ENCODE results near the gene KLK1.
A peak's percentile ranks its signal among the peaks of the same experiment; 100 is the strongest.

Gene KLK1

DNA sequence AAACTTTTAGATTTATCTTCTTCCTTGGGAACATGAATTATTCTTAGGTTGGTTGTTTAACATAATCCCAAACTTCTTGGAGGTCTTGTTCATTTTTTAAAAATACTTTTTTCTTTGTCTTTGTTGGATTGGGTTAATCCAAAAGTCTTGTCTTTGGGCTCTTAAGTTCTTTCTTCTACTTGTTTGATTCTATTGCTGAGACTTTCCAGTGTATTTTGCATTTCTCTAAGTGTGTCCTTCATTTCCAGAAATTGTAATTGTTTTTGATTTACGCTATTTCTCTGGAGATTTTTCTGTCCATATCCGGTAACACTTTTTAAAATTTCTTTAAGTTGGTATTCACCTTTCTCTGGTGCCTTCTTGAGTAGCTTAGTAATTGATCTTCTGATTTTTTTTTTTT is 19.6 kb upstream of the KLK1 start:
- Mint-ChIP-seq H3K4me1 (no peaks in the 10 kb centered on the region), H3K4me3 (no peak overlapping the region), H3K27ac (no peak overlapping the region)

DNA sequence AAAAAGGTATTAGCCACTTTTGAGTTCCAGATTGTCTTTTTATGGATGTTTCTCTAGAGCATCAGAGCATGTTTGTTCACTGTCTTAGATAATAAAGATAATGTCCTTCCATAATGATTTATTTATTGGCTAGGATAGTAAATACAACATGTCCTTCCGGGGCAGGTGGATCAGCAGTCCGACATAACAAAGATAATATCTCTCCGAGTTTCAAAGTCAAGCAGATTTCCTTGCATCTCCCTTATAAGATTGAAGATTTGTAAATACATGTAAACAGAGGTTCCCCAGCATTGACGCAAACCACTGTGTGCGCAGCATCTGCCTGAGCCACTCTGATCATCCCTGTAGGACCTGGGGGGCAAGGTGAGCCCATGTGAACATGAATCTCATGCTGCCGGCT is 18.5 kb upstream of the KLK1 start:
- ATAC-seq (no peak), DNase-seq (ENCODE audit: low spot score in 2 of 2) (no peak)
- H3K9me3 Mint-ChIP-seq, result peaks cover 13% of the 10 kb centered on the region
- no peaks in the 10 kb centered on the region for H3K36me3 Mint-ChIP-seq
- H3K4me1 Mint-ChIP-seq, result peaks cover 3% of the 10 kb centered on the region
- H3K27ac Mint-ChIP-seq, result no peak overlapping the region
- no peak overlapping the region for H3K4me3 Mint-ChIP-seq

More for the DNA sequence above, 19.6 kb upstream of the KLK1 start:
- DNase-seq (ENCODE audit: low spot score in 2 of 2), result no peak
- Mint-ChIP-seq H3K36me3 (no peaks in the 10 kb centered on the region), H3K9me3 (peaks cover 13% of the 10 kb centered on the region)
- ATAC-seq, result no peak

GRCh38 chr19:50839712-50840655 is 16.4 kb upstream of the KLK1 start:
- DNase-seq (ENCODE audit: low spot score in 2 of 2) (no peak), ATAC-seq (no peak)
- Mint-ChIP-seq H3K9me3 (peaks cover 13% of the 10 kb centered on the region), H3K4me1 (peaks cover 15% of the 10 kb centered on the region), H3K4me3 (no peak overlapping the region), H3K27ac (no peak overlapping the region), H3K36me3 (no peaks in the 10 kb centered on the region)

- Mint-ChIP-seq H3K9me3 (peaks cover 2% of the 10 kb centered on the region), H3K36me3 (no peaks in the 10 kb centered on the region), H3K27ac (no peak overlapping the region), H3K4me3 (no peak overlapping the region), H3K4me1 (peaks cover 15% of the 10 kb centered on the region)
- ATAC-seq (no peak), DNase-seq (ENCODE audit: low spot score in 2 of 2) (no peak)
Observed at GRCh38 chr19:50838239-50838638, 14.7 kb upstream of the KLK1 start.

DNA sequence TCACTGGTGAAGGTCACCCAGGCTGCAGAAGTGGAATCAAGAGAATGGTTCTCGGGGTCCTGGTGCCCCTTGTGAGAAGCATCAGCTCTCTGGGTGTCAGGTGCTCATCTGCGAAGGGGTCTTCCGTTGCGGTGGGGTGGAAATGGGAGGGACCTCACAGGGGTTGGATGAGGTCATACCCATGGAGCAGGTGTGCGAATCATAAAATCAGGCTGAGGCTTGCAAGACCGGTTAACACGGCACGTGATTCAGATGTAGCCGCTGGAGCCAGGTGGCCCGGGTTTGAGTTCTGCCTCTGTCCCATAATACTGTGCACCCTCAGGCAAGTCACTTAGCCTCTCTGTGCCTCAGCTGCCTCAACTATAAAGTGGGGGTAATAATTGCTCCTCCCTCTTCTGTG is 13.7 kb upstream of the KLK1 start:
- Mint-ChIP-seq H3K9me3 (no peaks in the 10 kb centered on the region), H3K4me3 (peak overlapping the region; percentile 74), H3K27ac (no peak overlapping the region), H3K36me3 (no peaks in the 10 kb centered on the region), H3K4me1 (peaks cover 15% of the 10 kb centered on the region)
- no peak for ATAC-seq
- DNase-seq (ENCODE audit: low spot score in 2 of 2), result no peak

- H3K9me3 Mint-ChIP-seq, result no peaks in the 10 kb centered on the region
- no peak for DNase-seq (ENCODE audit: low spot score in 2 of 2)
- H3K27ac Mint-ChIP-seq, result peak overlapping the region; percentile 56
- H3K4me1 Mint-ChIP-seq, result peaks cover 15% of the 10 kb centered on the region
- ATAC-seq, result no peak
- H3K36me3 Mint-ChIP-seq, result no peaks in the 10 kb centered on the region
- peak overlapping the region; percentile 74 for H3K4me3 Mint-ChIP-seq
Observed at GRCh38 chr19:50836543-50837195, 13.1 kb upstream of the KLK1 start.

GRCh38 chr19:50835785-50836542 is 12.4 kb upstream of the KLK1 start:
- DNase-seq (ENCODE audit: low spot score in 2 of 2), result peak; percentile 76 to 83
- Mint-ChIP-seq H3K27ac (peak overlapping the region; percentile 56), H3K4me3 (peak overlapping the region; percentile 74), H3K36me3 (no peaks in the 10 kb centered on the region), H3K9me3 (no peaks in the 10 kb centered on the region), H3K4me1 (peaks cover 15% of the 10 kb centered on the region)
- peak; percentile 88 for ATAC-seq

DNA sequence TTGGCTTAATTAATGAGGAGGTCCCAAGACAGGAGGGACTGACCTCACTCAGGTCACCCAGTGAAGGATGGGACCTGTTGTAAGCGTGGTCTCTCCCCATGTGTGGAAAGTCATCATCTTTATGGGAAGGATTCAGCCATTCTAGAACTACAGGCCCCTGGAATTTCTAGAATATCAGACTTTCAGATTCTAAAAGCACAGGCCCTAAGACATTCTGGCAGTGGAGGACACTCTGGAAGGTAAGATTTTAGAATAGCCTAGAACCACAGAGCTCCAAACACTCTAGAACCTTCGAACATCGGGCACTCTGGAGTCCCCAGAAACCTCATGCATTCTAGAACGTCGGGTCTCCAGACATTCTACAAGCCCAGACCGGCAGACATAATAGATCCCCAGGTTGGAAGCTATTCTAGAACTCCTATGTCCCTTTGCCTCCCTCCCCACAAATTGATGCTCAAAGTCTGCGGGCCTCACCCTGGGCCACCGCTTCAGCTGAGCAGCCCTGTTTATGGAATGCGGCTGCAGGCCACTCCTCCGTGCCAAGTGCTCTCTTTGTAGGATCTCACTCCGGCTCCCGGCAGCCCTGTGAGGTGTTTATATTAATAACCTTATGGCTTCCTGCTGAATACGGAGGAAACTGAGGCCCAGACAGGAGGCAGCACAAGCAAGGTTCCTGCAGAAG is 11.7 kb upstream of the KLK1 start:
- Mint-ChIP-seq H3K36me3 (no peaks in the 10 kb centered on the region), H3K4me3 (peak overlapping the region; percentile 74), H3K27ac (no peak overlapping the region), H3K4me1 (peaks cover 15% of the 10 kb centered on the region), H3K9me3 (no peaks in the 10 kb centered on the region)
- DNase-seq (ENCODE audit: low spot score in 2 of 2), result no peak
- no peak for ATAC-seq

GRCh38 chr19:50833802-50834167 is 10.2 kb upstream of the KLK1 start:
- H3K4me3 Mint-ChIP-seq, result no peak overlapping the region
- no peaks in the 10 kb centered on the region for H3K36me3 Mint-ChIP-seq
- no peak overlapping the region for H3K27ac Mint-ChIP-seq
- no peak for ATAC-seq
- H3K9me3 Mint-ChIP-seq, result no peaks in the 10 kb centered on the region
- DNase-seq (ENCODE audit: low spot score in 2 of 2), result no peak
- peaks cover 15% of the 10 kb centered on the region for H3K4me1 Mint-ChIP-seq

- H3K4me1 Mint-ChIP-seq, result peaks cover 15% of the 10 kb centered on the region
- no peaks in the 10 kb centered on the region for H3K36me3 Mint-ChIP-seq
- H3K4me3 Mint-ChIP-seq, result no peak within 1 kb of the TSS
- no peak for DNase-seq (ENCODE audit: low spot score in 2 of 2)
- no peak for ATAC-seq
- peak within 1 kb of the TSS; percentile 76 for H3K27ac Mint-ChIP-seq
- H3K9me3 Mint-ChIP-seq, result no peaks in the 10 kb centered on the region
Observed at GRCh38 chr19:50833117-50833801, 9.7 kb upstream of the KLK1 start, which contains the start of gene KLK15. TSS of gene KLK15 (minus strand) at chr19:50833574. CDS start at chr19:50831492, 2,082 bp downstream.

DNA sequence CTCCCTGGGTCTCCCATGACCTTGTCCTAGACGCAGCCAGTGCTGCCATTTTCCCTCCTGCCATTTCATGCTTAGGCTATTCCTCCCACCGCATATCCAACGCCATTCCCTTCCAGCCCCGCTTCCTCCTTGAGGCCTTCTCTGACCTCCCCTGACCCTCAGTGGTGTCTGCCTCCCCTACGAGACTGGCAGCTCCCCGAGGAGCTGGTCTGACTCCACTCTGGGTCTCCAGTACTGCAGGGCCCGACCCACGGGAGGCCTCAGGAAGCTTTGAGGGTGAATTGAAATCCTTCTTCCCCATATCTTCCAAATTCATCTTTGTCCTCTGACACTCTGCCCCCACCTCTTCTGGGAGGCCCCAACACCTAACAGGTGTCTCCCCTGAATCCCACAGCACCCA is 9.1 kb upstream of the KLK1 start:
- Mint-ChIP-seq H3K4me3 (no peak overlapping the region), H3K27ac (peak overlapping the region; percentile 76), H3K9me3 (no peaks in the 10 kb centered on the region), H3K4me1 (peaks cover 15% of the 10 kb centered on the region), H3K36me3 (no peaks in the 10 kb centered on the region)
- DNase-seq (ENCODE audit: low spot score in 2 of 2), result no peak
- ATAC-seq, result no peak

DNA sequence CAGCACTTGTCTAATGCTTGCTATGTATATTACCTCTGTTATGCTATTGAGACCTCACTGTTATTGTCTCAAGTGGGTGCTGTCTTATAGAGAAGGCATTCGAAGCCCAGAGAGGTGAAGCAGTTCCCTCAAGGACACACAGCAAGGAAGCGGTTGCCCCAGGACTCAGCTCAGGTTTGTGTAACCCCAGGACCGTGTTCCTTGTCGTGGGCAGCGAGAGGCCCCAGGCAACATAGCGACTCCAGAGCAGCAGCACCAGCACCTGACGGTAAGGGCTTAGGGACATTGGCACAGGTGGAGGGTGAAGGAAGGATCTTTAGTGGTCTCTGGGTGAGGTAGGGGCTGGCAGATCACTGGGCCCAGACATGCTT is 7.4 kb upstream of the KLK1 start:
- no peaks in the 10 kb centered on the region for H3K36me3 Mint-ChIP-seq
- H3K4me1 Mint-ChIP-seq, result peaks cover under 1% of the 10 kb centered on the region
- DNase-seq (ENCODE audit: low spot score in 2 of 2) (no peak), ATAC-seq (no peak)
- no peaks in the 10 kb centered on the region for H3K9me3 Mint-ChIP-seq
- H3K4me3 Mint-ChIP-seq, result no peak overlapping the region
- H3K27ac Mint-ChIP-seq, result no peak overlapping the region

- H3K9me3 Mint-ChIP-seq, result no peaks in the 10 kb centered on the region
- no peak overlapping the region for H3K27ac Mint-ChIP-seq
- H3K4me3 Mint-ChIP-seq, result no peak overlapping the region
- ATAC-seq (peak; percentile 33), DNase-seq (ENCODE audit: low spot score in 2 of 2) (no peak)
- H3K36me3 Mint-ChIP-seq, result no peaks in the 10 kb centered on the region
- no peaks in the 10 kb centered on the region for H3K4me1 Mint-ChIP-seq
Observed at GRCh38 chr19:50830266-50831025, 6.9 kb upstream of the KLK1 start.

DNA sequence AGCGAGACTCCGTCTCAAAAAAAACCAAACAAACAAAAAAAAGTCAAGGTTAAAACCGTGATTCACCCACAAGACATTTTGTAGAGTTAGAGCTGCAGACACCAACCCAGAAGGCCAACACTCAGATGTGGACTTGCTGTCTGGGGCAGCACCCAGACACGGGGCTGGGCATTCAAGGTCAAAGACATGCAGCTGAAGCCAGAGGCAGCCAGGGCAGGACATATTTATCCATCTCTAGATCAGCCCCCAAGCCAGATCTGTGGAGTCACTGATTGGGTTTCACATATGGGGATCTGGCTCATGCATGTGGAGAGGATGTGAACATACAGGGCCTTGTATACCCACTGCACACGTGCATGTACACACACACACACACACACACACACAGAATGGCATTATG is 6.2 kb upstream of the KLK1 start:
- Mint-ChIP-seq H3K9me3 (no peaks in the 10 kb centered on the region), H3K36me3 (no peaks in the 10 kb centered on the region), H3K27ac (no peak overlapping the region), H3K4me3 (no peak overlapping the region), H3K4me1 (no peaks in the 10 kb centered on the region)
- no peak for DNase-seq (ENCODE audit: low spot score in 2 of 2)
- no peak for ATAC-seq

Measured in stimulated activated effector memory CD8-positive, alpha-beta T cell treated with anti-CD3 and anti-CD28 coated beads, Interleukin-12 subunit alpha, Interleukin-12 subunit beta, amount 100 ng/mL, for 72 hours (primary cell).